NB4 (cell line): ENCODE data around the gene TNNI3K.

Experiments used
- CTCF ChIP-seq: IDR thresholded peaks from one replicate; pipeline ENCODE4 v1.5.1; 2012; ENCODE audit warnings: low read depth, low read length
- MAX ChIP-seq: IDR thresholded peaks from 2 replicates; pipeline ENCODE4 v1.6.1; 2011; ENCODE audit warnings: low read depth, low read length
- POLR2A ChIP-seq: IDR thresholded peaks from 2 replicates; pipeline ENCODE4 v1.6.1; 2011; ENCODE audit warnings: mild to moderate bottlenecking; ENCODE audit not compliant: insufficient read length; ENCODE audit errors: extremely low read depth

GRCh38 chr1:74328851-74329250 lies 93.7 kb downstream of the TNNI3K start:
- TF ChIP-seq CTCF (no peak), POLR2A (no peak), MAX (no peak)
